ENCODE data around the gene MOB2. TPM values are rescaled to one million over a fixed set of nuclear protein-coding genes. Genes with fewer than 3 reads are reported as not detected.
A peak's percentile ranks its signal among the peaks of the same experiment; 100 is the strongest.

The MOB2 gene
- total and polyA plus RNA-seq, 2 donors from 2014 or later: 50.7 to 51.7 TPM

DNA sequence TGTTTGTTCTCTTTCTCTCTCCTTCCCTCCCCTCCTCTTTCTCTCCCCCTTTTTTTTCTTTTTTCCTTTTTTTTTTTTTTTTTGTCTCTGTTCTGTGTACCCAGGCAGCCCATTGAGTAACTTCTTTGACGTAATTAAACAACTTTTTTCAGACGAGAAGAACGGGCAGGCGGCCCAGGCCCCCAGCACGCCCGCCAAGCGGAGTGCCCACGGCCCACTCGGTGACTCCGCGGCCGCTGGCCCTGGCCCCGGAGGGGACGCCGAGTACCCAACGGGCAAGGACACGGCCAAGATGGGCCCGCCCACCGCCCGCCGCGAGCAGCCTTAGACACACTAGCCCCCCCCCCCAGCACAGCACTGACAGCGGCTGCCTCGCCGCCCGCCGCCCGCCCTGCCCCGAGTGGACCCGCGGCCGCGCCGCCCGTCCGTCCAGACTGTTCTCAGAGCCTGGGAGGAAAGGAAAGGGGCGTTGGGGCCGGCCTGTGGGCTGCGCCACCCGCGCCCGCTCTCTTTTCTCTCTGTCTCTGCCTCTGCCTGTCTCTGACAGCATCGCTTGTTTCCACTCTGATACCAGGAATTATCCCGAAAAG is 26.1 kb downstream of the MOB2 start:
- no peaks in the 10 kb centered on the region for H3K9me3 ChIP-seq (ENCODE audit: control insufficient read depth in 2 of 3, insufficient read depth in 1 of 3, low read length in 3 of 3)
- H3K4me3 ChIP-seq (ENCODE audit: low read length in 3 of 3): no peak overlapping the region
- intact Hi-C loops (cut with DNase I): no loop called here
- no peaks in the 10 kb centered on the region for H3K36me3 ChIP-seq (ENCODE audit: control insufficient read depth in 2 of 3, insufficient read depth in 3 of 3, low read length in 3 of 3)
- H3K27me3 ChIP-seq (ENCODE audit: control insufficient read depth, insufficient read depth, low read length): no peaks in the 10 kb centered on the region
- no peak for FAIRE-seq
- peak in 3 of 5 donors; percentile 41 to 90 (median 56) for DNase-seq
- H3K4me1 ChIP-seq (ENCODE audit: control insufficient read depth in 2 of 3, insufficient read depth in 2 of 3, low read depth in 1 of 3, low read length in 3 of 3): no peaks in the 10 kb centered on the region
- H3K9ac ChIP-seq (ENCODE audit: low read length in 3 of 3): no peak overlapping the region
- no peak overlapping the region for H3K27ac ChIP-seq (ENCODE audit: low read depth in 2 of 2, low read length in 2 of 2)
- TF ChIP-seq, protein P1, sequence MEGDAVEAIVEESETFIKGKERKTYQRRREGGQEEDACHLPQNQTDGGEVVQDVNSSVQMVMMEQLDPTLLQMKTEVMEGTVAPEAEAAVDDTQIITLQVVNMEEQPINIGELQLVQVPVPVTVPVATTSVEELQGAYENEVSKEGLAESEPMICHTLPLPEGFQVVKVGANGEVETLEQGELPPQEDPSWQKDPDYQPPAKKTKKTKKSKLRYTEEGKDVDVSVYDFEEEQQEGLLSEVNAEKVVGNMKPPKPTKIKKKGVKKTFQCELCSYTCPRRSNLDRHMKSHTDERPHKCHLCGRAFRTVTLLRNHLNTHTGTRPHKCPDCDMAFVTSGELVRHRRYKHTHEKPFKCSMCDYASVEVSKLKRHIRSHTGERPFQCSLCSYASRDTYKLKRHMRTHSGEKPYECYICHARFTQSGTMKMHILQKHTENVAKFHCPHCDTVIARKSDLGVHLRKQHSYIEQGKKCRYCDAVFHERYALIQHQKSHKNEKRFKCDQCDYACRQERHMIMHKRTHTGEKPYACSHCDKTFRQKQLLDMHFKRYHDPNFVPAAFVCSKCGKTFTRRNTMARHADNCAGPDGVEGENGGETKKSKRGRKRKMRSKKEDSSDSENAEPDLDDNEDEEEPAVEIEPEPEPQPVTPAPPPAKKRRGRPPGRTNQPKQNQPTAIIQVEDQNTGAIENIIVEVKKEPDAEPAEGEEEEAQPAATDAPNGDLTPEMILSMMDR (IDR thresholded peaks at IDR 0.05; ENCODE audit: borderline replicate concordance, extremely low read depth, insufficient read depth): no peak

DNA sequence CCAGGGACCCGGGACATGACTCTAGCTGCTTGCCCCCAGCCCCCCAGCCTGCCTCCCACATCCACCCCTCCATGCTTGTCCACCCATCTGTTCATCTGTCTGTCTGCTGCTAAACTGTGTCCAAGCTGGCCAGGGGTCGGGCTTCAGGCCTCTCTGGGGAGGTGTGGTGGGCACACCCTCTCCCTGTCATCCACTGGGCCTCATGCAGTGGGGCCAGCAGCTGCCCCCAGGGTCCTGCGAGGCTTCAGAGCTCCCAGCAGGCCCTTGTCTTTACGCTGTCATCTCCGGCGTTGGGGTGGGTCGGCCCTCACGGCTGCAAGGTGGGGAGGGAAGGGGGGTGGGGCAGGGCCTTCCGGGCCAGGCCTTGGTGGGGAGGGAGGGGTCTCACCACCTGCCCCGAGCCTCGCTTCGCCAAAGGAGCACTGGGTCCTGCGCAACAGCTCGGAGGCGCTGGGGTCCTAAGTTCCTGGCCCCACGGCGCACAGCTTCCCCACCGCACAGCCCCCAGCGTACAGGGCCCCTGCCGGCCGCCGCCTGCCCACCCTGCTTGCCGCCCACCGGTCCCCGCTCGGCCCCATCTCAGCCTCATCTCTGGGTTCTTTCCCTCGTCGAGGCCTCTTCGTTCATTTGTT is 26.7 kb downstream of the MOB2 start:
- Histone ChIP-seq H3K27me3 (ENCODE audit: control insufficient read depth, insufficient read depth, low read length) (no peaks in the 10 kb centered on the region), H3K9ac (ENCODE audit: low read length in 3 of 3) (no peak overlapping the region), H3K27ac (ENCODE audit: low read depth in 2 of 2, low read length in 2 of 2) (peak overlapping the region in 1 of 2 donors; percentile 32), H3K9me3 (ENCODE audit: control insufficient read depth in 2 of 3, insufficient read depth in 1 of 3, low read length in 3 of 3) (no peaks in the 10 kb centered on the region), H3K36me3 (ENCODE audit: control insufficient read depth in 2 of 3, insufficient read depth in 3 of 3, low read length in 3 of 3) (no peaks in the 10 kb centered on the region), H3K4me3 (ENCODE audit: low read length in 3 of 3) (no peak overlapping the region), H3K4me1 (ENCODE audit: control insufficient read depth in 2 of 3, insufficient read depth in 2 of 3, low read depth in 1 of 3, low read length in 3 of 3) (no peaks in the 10 kb centered on the region)
- TF ChIP-seq, protein P1 (IDR thresholded peaks at IDR 0.05; ENCODE audit: borderline replicate concordance, extremely low read depth, insufficient read depth): no peak
- intact Hi-C loops (cut with DNase I): no loop called here
- no peak for DNase-seq
- no peak for FAIRE-seq

DNA sequence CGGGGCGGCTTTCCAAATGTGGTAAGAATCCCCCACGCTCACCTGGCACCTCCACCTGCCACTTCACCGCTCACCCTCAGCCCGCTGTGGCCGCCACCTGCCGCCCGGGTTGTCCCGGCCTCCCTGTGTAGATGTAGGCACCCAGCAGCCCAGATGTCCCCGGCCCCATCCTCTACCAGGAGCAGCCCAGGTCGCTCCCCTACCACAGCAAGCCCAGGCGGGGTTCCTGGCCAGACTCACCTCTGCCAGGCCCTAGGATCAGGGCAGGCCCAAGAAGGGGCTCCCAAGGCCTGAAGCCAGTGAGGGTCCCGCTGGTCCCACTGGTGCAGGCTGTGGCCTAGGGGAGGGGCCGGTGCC is 27.4 kb downstream of the MOB2 start:
- Histone ChIP-seq H3K9ac (ENCODE audit: low read length in 3 of 3) (no peak overlapping the region), H3K36me3 (ENCODE audit: control insufficient read depth in 2 of 3, insufficient read depth in 3 of 3, low read length in 3 of 3) (no peaks in the 10 kb centered on the region), H3K27ac (ENCODE audit: low read depth in 2 of 2, low read length in 2 of 2) (no peak overlapping the region), H3K4me1 (ENCODE audit: control insufficient read depth in 2 of 3, insufficient read depth in 2 of 3, low read depth in 1 of 3, low read length in 3 of 3) (no peaks in the 10 kb centered on the region), H3K27me3 (ENCODE audit: control insufficient read depth, insufficient read depth, low read length) (no peaks in the 10 kb centered on the region), H3K4me3 (ENCODE audit: low read length in 3 of 3) (no peak overlapping the region), H3K9me3 (ENCODE audit: control insufficient read depth in 2 of 3, insufficient read depth in 1 of 3, low read length in 3 of 3) (no peaks in the 10 kb centered on the region)
- FAIRE-seq: no peak
- DNase-seq: no peak
- TF ChIP-seq, protein P1 (IDR thresholded peaks at IDR 0.05; ENCODE audit: borderline replicate concordance, extremely low read depth, insufficient read depth): no peak
- intact Hi-C loops (cut with DNase I): no loop called here

Measured in kidney (tissue), 14 donors.